ENCODE measurements around the gene MEX3A. TPM values are rescaled to one million over a fixed set of nuclear protein-coding genes. Genes with fewer than 3 reads are reported as not detected.

The MEX3A gene
- total RNA-seq, 2 experiments from 2014 or later, result 5.3 TPM

DNA sequence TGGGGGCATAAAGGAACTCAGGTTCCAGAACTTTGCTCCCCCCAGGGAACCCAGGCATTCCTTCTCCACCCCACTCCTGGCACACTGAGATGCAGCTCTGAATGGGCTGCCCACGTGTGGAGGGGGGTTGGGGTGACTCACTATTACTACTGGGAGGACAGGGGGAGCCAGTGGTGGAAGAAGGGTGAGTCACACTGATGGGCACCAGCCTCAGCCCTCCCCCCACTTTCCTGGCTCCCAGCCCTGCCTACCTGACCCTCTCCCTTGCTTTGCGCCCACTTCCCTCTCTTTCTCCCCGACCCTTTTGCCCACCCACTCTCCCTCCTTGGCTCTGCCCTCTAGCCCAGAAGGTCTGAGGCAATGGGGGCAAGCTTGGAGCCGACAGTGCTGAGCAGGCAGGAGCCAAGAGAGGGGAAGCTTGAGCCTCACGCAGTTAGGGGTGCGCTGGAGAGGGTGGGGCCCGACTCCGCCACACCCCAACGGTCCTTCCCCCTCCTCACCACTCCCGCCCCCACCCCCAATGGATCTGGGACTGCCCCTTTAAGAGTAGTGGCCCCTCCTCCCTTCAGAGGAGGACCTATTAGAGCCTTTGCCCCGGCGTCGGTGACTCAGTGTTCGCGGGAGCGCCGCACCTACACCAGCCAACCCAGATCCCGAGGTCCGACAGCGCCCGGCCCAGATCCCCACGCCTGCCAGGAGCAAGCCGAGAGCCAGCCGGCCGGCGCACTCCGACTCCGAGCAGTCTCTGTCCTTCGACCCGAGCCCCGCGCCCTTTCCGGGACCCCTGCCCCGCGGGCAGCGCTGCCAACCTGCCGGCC is 32.0 kb upstream of the MEX3A start, which contains the start of gene LMNA:
Gene LMNA, plus strand, starts transcription at position 611 of the 818 bp plus-strand sequence. CDS start 208 bp downstream, outside the sequence.
- Histone ChIP-seq H3K4me2 (ENCODE audit: low read length) (peak within 1 kb of the TSS; percentile 43; the same call in 1 of the 2 replicates), H3K36me3 (ENCODE audit: insufficient read depth, low read length) (no peaks in the 10 kb centered on the region), H3K9me2 (ENCODE audit: insufficient read depth, low read length) (no peaks in the 10 kb centered on the region), H3K4me1 (ENCODE audit: insufficient read depth, low read length, poor library complexity, severe bottlenecking) (no peaks in the 10 kb centered on the region), H3K79me2 (ENCODE audit: insufficient read depth, low read depth, low read length) (no peaks in the 10 kb centered on the region), H3K4me3 (ENCODE audit: low read depth, low read length, poor library complexity, severe bottlenecking) (no peak within 1 kb of the TSS), H4K20me1 (ENCODE audit: insufficient read depth, low read length) (no peaks in the 10 kb centered on the region), H3K27ac (ENCODE audit: low read depth, low read length, poor library complexity, severe bottlenecking) (no peak within 1 kb of the TSS), H2AFZ (ENCODE audit: low read length) (no peak within 1 kb of the TSS), H3K9me3 (ENCODE audit: low read length) (no peaks in the 10 kb centered on the region)
- no TSS peak for BruUV-seq (replicated peaks)
- CTCF ChIA-PET (ENCODE audit: unreplicated experiment), result interaction anchor here (0.6 kb wide), 1 partner anchor 100 kb away, joined by 3 read pairs; no protein-coding TSS in a partner anchor
- intact Hi-C loops (cut with micrococcal nuclease; ENCODE audit: unreplicated experiment), result no loop called here
- DNase-seq (ENCODE audit: low spot score), result no peak
- POLR2A ChIA-PET, result interaction anchor here (0.6 kb wide), 1 partner anchor 21 kb away, joined by 3 read pairs; no protein-coding TSS in a partner anchor
- peak; percentile 52; the same call in 1 of the 2 replicates for TF ChIP-seq EZH2phosphoT487 (IDR thresholded peaks at IDR 0.05; ENCODE audit: borderline replicate concordance, low read depth, low read length)
- TF ChIP-seq, protein P1, sequence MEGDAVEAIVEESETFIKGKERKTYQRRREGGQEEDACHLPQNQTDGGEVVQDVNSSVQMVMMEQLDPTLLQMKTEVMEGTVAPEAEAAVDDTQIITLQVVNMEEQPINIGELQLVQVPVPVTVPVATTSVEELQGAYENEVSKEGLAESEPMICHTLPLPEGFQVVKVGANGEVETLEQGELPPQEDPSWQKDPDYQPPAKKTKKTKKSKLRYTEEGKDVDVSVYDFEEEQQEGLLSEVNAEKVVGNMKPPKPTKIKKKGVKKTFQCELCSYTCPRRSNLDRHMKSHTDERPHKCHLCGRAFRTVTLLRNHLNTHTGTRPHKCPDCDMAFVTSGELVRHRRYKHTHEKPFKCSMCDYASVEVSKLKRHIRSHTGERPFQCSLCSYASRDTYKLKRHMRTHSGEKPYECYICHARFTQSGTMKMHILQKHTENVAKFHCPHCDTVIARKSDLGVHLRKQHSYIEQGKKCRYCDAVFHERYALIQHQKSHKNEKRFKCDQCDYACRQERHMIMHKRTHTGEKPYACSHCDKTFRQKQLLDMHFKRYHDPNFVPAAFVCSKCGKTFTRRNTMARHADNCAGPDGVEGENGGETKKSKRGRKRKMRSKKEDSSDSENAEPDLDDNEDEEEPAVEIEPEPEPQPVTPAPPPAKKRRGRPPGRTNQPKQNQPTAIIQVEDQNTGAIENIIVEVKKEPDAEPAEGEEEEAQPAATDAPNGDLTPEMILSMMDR (conservative IDR thresholded peaks at IDR 0.05; ENCODE audit: low read length), result no peak

DNA sequence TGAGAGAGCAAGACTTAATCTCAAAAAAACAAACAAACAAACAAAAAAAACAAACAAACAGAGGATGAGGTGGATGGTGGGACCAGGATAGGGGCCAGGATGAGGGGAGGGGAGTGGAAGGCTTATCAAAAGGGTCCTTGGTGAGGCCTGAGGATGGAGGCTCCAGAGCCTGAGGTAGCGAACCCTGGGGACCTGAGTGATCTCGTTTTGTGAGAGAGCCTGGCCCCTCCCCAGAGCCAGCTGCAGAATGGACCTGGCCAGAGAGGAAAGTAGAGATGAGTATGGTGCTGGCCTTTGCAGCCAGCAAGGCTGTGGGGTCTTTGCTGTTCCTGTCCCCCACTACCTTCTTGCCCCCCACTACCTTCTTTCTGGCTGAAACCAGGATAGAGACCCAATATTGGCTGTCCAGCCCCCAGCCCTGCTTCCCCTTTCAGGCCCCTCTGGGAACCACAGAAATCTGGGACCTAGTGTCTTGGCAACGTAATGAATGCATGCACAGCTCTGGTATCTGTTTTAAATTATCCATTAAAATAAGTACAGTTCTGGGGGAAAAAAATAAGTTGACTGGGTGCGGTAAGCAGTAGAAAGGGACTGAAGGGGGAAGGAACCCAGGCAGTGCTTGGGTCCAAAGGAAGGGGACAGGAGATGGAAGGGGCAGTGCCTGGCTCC is 31.2 kb upstream of the MEX3A start:
- DNase-seq (ENCODE audit: low spot score), result no peak
- TF ChIP-seq, protein P1 (conservative IDR thresholded peaks at IDR 0.05; ENCODE audit: low read length), result no peak
- H3K79me2 ChIP-seq (ENCODE audit: insufficient read depth, low read depth, low read length), result no peaks in the 10 kb centered on the region
- intact Hi-C loops (cut with micrococcal nuclease; ENCODE audit: unreplicated experiment), result no loop called here
- no peaks in the 10 kb centered on the region for H3K9me3 ChIP-seq (ENCODE audit: low read length)
- H4K20me1 ChIP-seq (ENCODE audit: insufficient read depth, low read length), result no peaks in the 10 kb centered on the region
- no TSS peak for BruUV-seq (replicated peaks)
- no peaks in the 10 kb centered on the region for H3K36me3 ChIP-seq (ENCODE audit: insufficient read depth, low read length)
- no peak overlapping the region for H2AFZ ChIP-seq (ENCODE audit: low read length)
- no peaks in the 10 kb centered on the region for H3K9me2 ChIP-seq (ENCODE audit: insufficient read depth, low read length)
- no peak overlapping the region for H3K27ac ChIP-seq (ENCODE audit: low read depth, low read length, poor library complexity, severe bottlenecking)
- ChIA-PET CTCF (ENCODE audit: unreplicated experiment) (no interaction called here), POLR2A (interaction anchor here (0.6 kb wide), 1 partner anchor 20 kb away, joined by 3 read pairs; no protein-coding TSS in a partner anchor)
- no peaks in the 10 kb centered on the region for H3K4me1 ChIP-seq (ENCODE audit: insufficient read depth, low read length, poor library complexity, severe bottlenecking)
- no peak overlapping the region for H3K4me2 ChIP-seq (ENCODE audit: low read length)
- H3K4me3 ChIP-seq (ENCODE audit: low read depth, low read length, poor library complexity, severe bottlenecking), result no peak overlapping the region

All from OCI-LY7 (cell line).